ENCODE data around the gene POLR2F.
A peak's percentile ranks its signal among the peaks of the same experiment; 100 is the strongest.

POLR2F gene

GRCh38 chr22:37994049-37994448, 40.5 kb downstream of the POLR2F start:
- peaks cover 7% of the 10 kb centered on the region for H3K4me1 Mint-ChIP-seq (ENCODE audit: low read depth)
- H3K27me3 Mint-ChIP-seq = no peaks in the 10 kb centered on the region
- no peaks in the 10 kb centered on the region for H3K9me3 Mint-ChIP-seq (ENCODE audit: low read depth)
- H3K27ac Mint-ChIP-seq = no peak overlapping the region
- no peaks in the 10 kb centered on the region for H3K36me3 Mint-ChIP-seq
- H3K4me3 Mint-ChIP-seq = no peak overlapping the region

- H3K27me3 Mint-ChIP-seq = no peaks in the 10 kb centered on the region
- H3K4me3 Mint-ChIP-seq = no peak overlapping the region
- H3K27ac Mint-ChIP-seq = no peak overlapping the region
- H3K36me3 Mint-ChIP-seq = no peaks in the 10 kb centered on the region
- H3K9me3 Mint-ChIP-seq (ENCODE audit: low read depth) = no peaks in the 10 kb centered on the region
- peaks cover 7% of the 10 kb centered on the region for H3K4me1 Mint-ChIP-seq (ENCODE audit: low read depth)
These were observed 41.5 kb downstream of the POLR2F start for GRCh38 chr22:37994982-37995381.

GRCh38 chr22:37995460-37995859, 42.0 kb downstream of the POLR2F start:
- Mint-ChIP-seq H3K4me1 (ENCODE audit: low read depth) (peaks cover 7% of the 10 kb centered on the region), H3K27ac (no peak overlapping the region), H3K27me3 (no peaks in the 10 kb centered on the region), H3K9me3 (ENCODE audit: low read depth) (no peaks in the 10 kb centered on the region), H3K36me3 (no peaks in the 10 kb centered on the region), H3K4me3 (no peak overlapping the region)

GRCh38 chr22:37996079-37996478, 42.6 kb downstream of the POLR2F start:
- no peak overlapping the region for H3K4me3 Mint-ChIP-seq
- H3K27ac Mint-ChIP-seq = no peak overlapping the region
- H3K4me1 Mint-ChIP-seq (ENCODE audit: low read depth) = peaks cover 7% of the 10 kb centered on the region
- no peaks in the 10 kb centered on the region for H3K27me3 Mint-ChIP-seq
- H3K36me3 Mint-ChIP-seq = peaks cover under 1% of the 10 kb centered on the region
- H3K9me3 Mint-ChIP-seq (ENCODE audit: low read depth) = no peaks in the 10 kb centered on the region

GRCh38 chr22:37996515-37997246, 43.2 kb downstream of the POLR2F start:
- H3K27me3 Mint-ChIP-seq = no peaks in the 10 kb centered on the region
- H3K9me3 Mint-ChIP-seq (ENCODE audit: low read depth) = no peaks in the 10 kb centered on the region
- H3K4me3 Mint-ChIP-seq = no peak overlapping the region
- peaks cover 7% of the 10 kb centered on the region for H3K4me1 Mint-ChIP-seq (ENCODE audit: low read depth)
- peaks cover 2% of the 10 kb centered on the region for H3K36me3 Mint-ChIP-seq
- H3K27ac Mint-ChIP-seq = no peak overlapping the region

GRCh38 chr22:37998543-37998942, 45.0 kb downstream of the POLR2F start:
- Mint-ChIP-seq H3K9me3 (ENCODE audit: low read depth) (no peaks in the 10 kb centered on the region), H3K4me1 (ENCODE audit: low read depth) (peaks cover 7% of the 10 kb centered on the region), H3K27me3 (no peaks in the 10 kb centered on the region), H3K27ac (no peak overlapping the region), H3K4me3 (no peak overlapping the region), H3K36me3 (peaks cover 2% of the 10 kb centered on the region)

- Mint-ChIP-seq H3K36me3 (peaks cover 2% of the 10 kb centered on the region), H3K27me3 (no peaks in the 10 kb centered on the region), H3K9me3 (ENCODE audit: low read depth) (no peaks in the 10 kb centered on the region), H3K4me1 (ENCODE audit: low read depth) (peaks cover 5% of the 10 kb centered on the region), H3K4me3 (no peak overlapping the region), H3K27ac (no peak overlapping the region)
These were observed 45.7 kb downstream of the POLR2F start for GRCh38 chr22:37999236-37999635.

GRCh38 chr22:37999640-38000272, 46.3 kb downstream of the POLR2F start:
- Mint-ChIP-seq H3K27me3 (no peaks in the 10 kb centered on the region), H3K36me3 (peaks cover 2% of the 10 kb centered on the region), H3K27ac (no peak overlapping the region), H3K4me3 (no peak overlapping the region), H3K4me1 (ENCODE audit: low read depth) (peaks cover 5% of the 10 kb centered on the region), H3K9me3 (ENCODE audit: low read depth) (no peaks in the 10 kb centered on the region)

- H3K27me3 Mint-ChIP-seq = no peaks in the 10 kb centered on the region
- peaks cover 2% of the 10 kb centered on the region for H3K4me1 Mint-ChIP-seq (ENCODE audit: low read depth)
- peaks cover 2% of the 10 kb centered on the region for H3K36me3 Mint-ChIP-seq
- H3K27ac Mint-ChIP-seq = no peak overlapping the region
- no peak overlapping the region for H3K4me3 Mint-ChIP-seq
- H3K9me3 Mint-ChIP-seq (ENCODE audit: low read depth) = no peaks in the 10 kb centered on the region
These were observed 52.4 kb downstream of the POLR2F start for GRCh38 chr22:38005943-38006342.

GRCh38 chr22:38006906-38007305, 53.4 kb downstream of the POLR2F start:
- H3K4me1 Mint-ChIP-seq (ENCODE audit: low read depth) = peaks cover 2% of the 10 kb centered on the region
- H3K27ac Mint-ChIP-seq = no peak overlapping the region
- no peaks in the 10 kb centered on the region for H3K36me3 Mint-ChIP-seq
- H3K27me3 Mint-ChIP-seq = no peaks in the 10 kb centered on the region
- H3K4me3 Mint-ChIP-seq = no peak overlapping the region
- H3K9me3 Mint-ChIP-seq (ENCODE audit: low read depth) = no peaks in the 10 kb centered on the region

- Mint-ChIP-seq H3K4me3 (no peak overlapping the region), H3K4me1 (ENCODE audit: low read depth) (peaks cover 2% of the 10 kb centered on the region), H3K36me3 (no peaks in the 10 kb centered on the region), H3K27me3 (no peaks in the 10 kb centered on the region), H3K27ac (no peak overlapping the region), H3K9me3 (ENCODE audit: low read depth) (no peaks in the 10 kb centered on the region)
These were observed 53.9 kb downstream of the POLR2F start for GRCh38 chr22:38007330-38007902.

GRCh38 chr22:38009000-38009806, 55.7 kb downstream of the POLR2F start:
- no peaks in the 10 kb centered on the region for H3K27me3 Mint-ChIP-seq
- peaks cover 2% of the 10 kb centered on the region for H3K4me1 Mint-ChIP-seq (ENCODE audit: low read depth)
- H3K4me3 Mint-ChIP-seq = no peak overlapping the region
- no peaks in the 10 kb centered on the region for H3K36me3 Mint-ChIP-seq
- no peaks in the 10 kb centered on the region for H3K9me3 Mint-ChIP-seq (ENCODE audit: low read depth)
- peak overlapping the region; percentile 23 for H3K27ac Mint-ChIP-seq

GRCh38 chr22:38012604-38013072, 59.1 kb downstream of the POLR2F start:
- H3K4me1 Mint-ChIP-seq (ENCODE audit: low read depth) = peaks cover 2% of the 10 kb centered on the region
- H3K27me3 Mint-ChIP-seq = no peaks in the 10 kb centered on the region
- no peaks in the 10 kb centered on the region for H3K9me3 Mint-ChIP-seq (ENCODE audit: low read depth)
- no peak overlapping the region for H3K4me3 Mint-ChIP-seq
- no peak overlapping the region for H3K27ac Mint-ChIP-seq
- no peaks in the 10 kb centered on the region for H3K36me3 Mint-ChIP-seq

- no peaks in the 10 kb centered on the region for H3K4me1 Mint-ChIP-seq (ENCODE audit: low read depth)
- H3K4me3 Mint-ChIP-seq = no peak overlapping the region
- no peaks in the 10 kb centered on the region for H3K9me3 Mint-ChIP-seq (ENCODE audit: low read depth)
- H3K27ac Mint-ChIP-seq = no peak overlapping the region
- H3K36me3 Mint-ChIP-seq = no peaks in the 10 kb centered on the region
- H3K27me3 Mint-ChIP-seq = no peaks in the 10 kb centered on the region
These were observed 60.6 kb downstream of the POLR2F start for GRCh38 chr22:38014083-38014482.
